Mucosa of stomach (tissue), 1 donor: ENCODE data around the gene VPS8.

Experiments
- H3K27me3 ChIP-seq: one replicate; pipeline ENCODE4 v1.7.0; 2013; ENCODE audit warnings: mild to moderate bottlenecking, low read length; ENCODE audit not compliant: control insufficient read depth, insufficient read depth
- H3K36me3 ChIP-seq: one replicate; pipeline ENCODE4 v1.7.0; 2013; ENCODE audit warnings: low read length; ENCODE audit not compliant: control insufficient read depth, insufficient read depth
- H3K4me1 ChIP-seq: one replicate; pipeline ENCODE4 v1.7.0; 2013; ENCODE audit warnings: mild to moderate bottlenecking, low read length; ENCODE audit not compliant: control insufficient read depth, insufficient read depth
- H3K4me3 ChIP-seq: one replicate; pipeline ENCODE4 v1.7.0; 2013; ENCODE audit warnings: low read length
- H3K9ac ChIP-seq: one replicate; pipeline ENCODE4 v1.7.0; 2013; ENCODE audit warnings: mild to moderate bottlenecking, low read length, moderate library complexity
- H3K9me3 ChIP-seq: one replicate; pipeline ENCODE4 v1.7.0; 2013; ENCODE audit warnings: mild to moderate bottlenecking, low read length, moderate library complexity; ENCODE audit not compliant: control insufficient read depth
- donor health status: Pancreatic carcinoma.

The VPS8 gene

GRCh38 chr3:184846496-184846895, 34.5 kb downstream of the VPS8 start:
- H3K9ac ChIP-seq = no peak overlapping the region
- no peaks in the 10 kb centered on the region for H3K36me3 ChIP-seq
- H3K9me3 ChIP-seq = no peaks in the 10 kb centered on the region
- H3K4me1 ChIP-seq = no peaks in the 10 kb centered on the region
- no peaks in the 10 kb centered on the region for H3K27me3 ChIP-seq
- H3K4me3 ChIP-seq = no peak overlapping the region

- Histone ChIP-seq H3K9ac (no peak overlapping the region), H3K9me3 (no peaks in the 10 kb centered on the region), H3K4me3 (no peak overlapping the region), H3K27me3 (no peaks in the 10 kb centered on the region), H3K36me3 (no peaks in the 10 kb centered on the region), H3K4me1 (no peaks in the 10 kb centered on the region)
Observed at GRCh38 chr3:184848934-184849333, 37.0 kb downstream of the VPS8 start.

DNA sequence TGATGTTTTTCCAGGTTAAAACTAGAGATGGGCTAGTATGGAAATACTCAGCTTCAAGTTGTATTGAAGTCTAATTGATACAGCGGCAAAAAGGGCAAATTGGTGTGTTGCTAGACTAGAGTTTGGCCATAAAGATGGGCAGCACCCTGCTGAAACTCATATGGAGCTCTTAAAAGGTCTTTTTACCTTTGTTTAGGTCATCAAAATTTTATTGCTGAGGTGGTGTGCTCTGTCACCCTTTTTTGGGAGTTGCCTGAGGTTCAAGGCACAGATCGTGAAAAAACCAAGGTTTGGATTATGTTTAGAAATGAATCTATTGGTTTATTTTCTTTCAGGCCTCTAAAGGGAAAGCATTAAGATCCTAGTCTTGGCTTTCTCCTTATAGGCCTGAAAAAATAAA, 38.2 kb downstream of the VPS8 start:
- no peaks in the 10 kb centered on the region for H3K27me3 ChIP-seq
- H3K4me1 ChIP-seq = no peaks in the 10 kb centered on the region
- H3K9me3 ChIP-seq = no peaks in the 10 kb centered on the region
- H3K36me3 ChIP-seq = peaks cover 7% of the 10 kb centered on the region
- H3K9ac ChIP-seq = no peak overlapping the region
- no peak overlapping the region for H3K4me3 ChIP-seq

DNA sequence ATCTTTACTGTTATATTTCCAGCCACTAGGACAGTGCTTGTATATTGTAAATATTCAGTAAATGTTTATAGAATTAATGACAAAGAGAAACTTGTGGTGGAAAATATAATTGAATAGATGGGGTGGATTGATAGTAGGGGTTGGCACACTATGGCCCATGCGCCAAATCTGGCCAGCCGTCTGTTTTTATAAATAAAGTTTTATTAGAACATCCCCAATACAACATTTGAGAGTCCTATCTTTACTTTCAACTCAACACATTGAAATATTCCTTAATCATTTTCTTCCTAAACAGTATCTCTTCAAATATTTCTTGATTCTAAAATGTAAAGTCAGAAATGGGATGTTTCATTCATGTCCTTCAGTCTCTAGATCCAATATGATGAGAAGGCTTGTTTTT, 45.1 kb downstream of the VPS8 start:
- Histone ChIP-seq H3K9ac (no peak overlapping the region), H3K27me3 (no peaks in the 10 kb centered on the region), H3K4me3 (no peak overlapping the region), H3K9me3 (no peaks in the 10 kb centered on the region), H3K4me1 (no peaks in the 10 kb centered on the region), H3K36me3 (peaks cover 14% of the 10 kb centered on the region)

DNA sequence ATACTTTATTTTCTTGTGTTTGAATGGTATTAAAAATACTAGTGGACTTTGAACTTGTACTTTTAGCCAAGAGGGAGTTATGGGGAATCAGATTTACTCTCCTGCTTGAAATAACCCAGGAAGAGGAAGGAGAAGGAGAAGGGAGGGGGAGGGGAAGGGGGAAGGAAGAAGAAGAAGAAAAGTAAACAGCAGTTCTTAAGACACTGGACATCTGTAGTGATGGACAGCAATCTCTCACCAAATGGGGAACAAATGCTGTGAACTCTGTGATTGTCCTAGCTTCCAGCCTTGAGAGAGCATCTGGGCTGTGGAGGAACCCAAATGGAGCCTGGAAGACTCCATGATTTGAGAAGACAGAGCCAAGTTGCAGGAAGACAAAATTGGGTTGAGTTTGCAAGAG, 52.0 kb downstream of the VPS8 start:
- peaks cover 7% of the 10 kb centered on the region for H3K36me3 ChIP-seq
- H3K4me1 ChIP-seq = no peaks in the 10 kb centered on the region
- no peaks in the 10 kb centered on the region for H3K9me3 ChIP-seq
- H3K4me3 ChIP-seq = no peak overlapping the region
- no peak overlapping the region for H3K9ac ChIP-seq
- no peaks in the 10 kb centered on the region for H3K27me3 ChIP-seq

GRCh38 chr3:184868477-184868876, 56.5 kb downstream of the VPS8 start:
- Histone ChIP-seq H3K4me3 (no peak overlapping the region), H3K27me3 (no peaks in the 10 kb centered on the region), H3K4me1 (no peaks in the 10 kb centered on the region), H3K36me3 (peaks cover 7% of the 10 kb centered on the region), H3K9me3 (no peaks in the 10 kb centered on the region), H3K9ac (no peak overlapping the region)

- Histone ChIP-seq H3K4me3 (no peak overlapping the region), H3K9me3 (no peaks in the 10 kb centered on the region), H3K27me3 (no peaks in the 10 kb centered on the region), H3K36me3 (no peaks in the 10 kb centered on the region), H3K9ac (no peak overlapping the region), H3K4me1 (no peaks in the 10 kb centered on the region)
Observed at GRCh38 chr3:184872200-184872599, 60.2 kb downstream of the VPS8 start.

GRCh38 chr3:184873141-184873540, 61.2 kb downstream of the VPS8 start:
- Histone ChIP-seq H3K36me3 (no peaks in the 10 kb centered on the region), H3K9me3 (no peaks in the 10 kb centered on the region), H3K27me3 (no peaks in the 10 kb centered on the region), H3K4me1 (no peaks in the 10 kb centered on the region), H3K4me3 (no peak overlapping the region), H3K9ac (no peak overlapping the region)

- no peaks in the 10 kb centered on the region for H3K9me3 ChIP-seq
- no peaks in the 10 kb centered on the region for H3K27me3 ChIP-seq
- no peak overlapping the region for H3K4me3 ChIP-seq
- H3K36me3 ChIP-seq = no peaks in the 10 kb centered on the region
- H3K4me1 ChIP-seq = no peaks in the 10 kb centered on the region
- no peak overlapping the region for H3K9ac ChIP-seq
Observed at GRCh38 chr3:184874709-184875644, 63.0 kb downstream of the VPS8 start.

- no peak overlapping the region for H3K4me3 ChIP-seq
- no peaks in the 10 kb centered on the region for H3K36me3 ChIP-seq
- no peaks in the 10 kb centered on the region for H3K9me3 ChIP-seq
- no peak overlapping the region for H3K9ac ChIP-seq
- no peaks in the 10 kb centered on the region for H3K27me3 ChIP-seq
- no peaks in the 10 kb centered on the region for H3K4me1 ChIP-seq
Observed at GRCh38 chr3:184880276-184881019, 68.5 kb downstream of the VPS8 start.

GRCh38 chr3:184884359-184885017, 72.5 kb downstream of the VPS8 start:
- Histone ChIP-seq H3K9me3 (no peaks in the 10 kb centered on the region), H3K27me3 (no peaks in the 10 kb centered on the region), H3K36me3 (no peaks in the 10 kb centered on the region), H3K4me3 (no peak overlapping the region), H3K4me1 (no peaks in the 10 kb centered on the region), H3K9ac (no peak overlapping the region)

DNA sequence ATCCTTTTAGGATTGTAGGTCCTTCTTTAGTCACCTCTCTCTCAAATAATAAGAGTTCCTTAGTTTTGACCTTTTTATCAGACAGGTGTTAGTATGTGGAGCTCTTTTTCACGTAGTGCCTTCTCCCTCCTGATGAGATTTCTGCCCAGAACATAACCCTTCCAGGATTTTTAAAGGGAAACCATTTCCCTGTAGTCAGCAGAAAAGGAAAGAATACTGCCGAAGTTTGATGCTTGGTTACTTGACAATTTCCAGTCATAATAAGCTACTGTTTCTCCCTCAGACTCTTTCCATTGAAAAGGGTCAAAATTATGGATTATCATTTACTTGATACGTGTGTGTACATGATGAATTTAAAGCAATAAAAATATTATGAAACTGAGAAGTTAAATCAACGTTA, 73.1 kb downstream of the VPS8 start:
- no peak overlapping the region for H3K4me3 ChIP-seq
- H3K9ac ChIP-seq = no peak overlapping the region
- no peaks in the 10 kb centered on the region for H3K9me3 ChIP-seq
- H3K27me3 ChIP-seq = no peaks in the 10 kb centered on the region
- no peaks in the 10 kb centered on the region for H3K36me3 ChIP-seq
- no peaks in the 10 kb centered on the region for H3K4me1 ChIP-seq
